Panc1 (cell line): ENCODE results near the gene MFN1.

Experiments
- POLR2AphosphoS5 ChIP-seq: IDR thresholded peaks from 2 replicates; pipeline ENCODE4 v1.6.1; 2012; ENCODE audit warnings: mild to moderate bottlenecking, low read depth, low read length, moderate library complexity
- SIN3A ChIP-seq: IDR thresholded peaks from 2 replicates; pipeline ENCODE4 v1.6.1; 2012; ENCODE audit warnings: low read depth, mild to moderate bottlenecking, low read length, moderate library complexity, borderline replicate concordance; ENCODE audit not compliant: insufficient read depth
- TCF7L2 ChIP-seq: IDR thresholded peaks from 2 replicates; pipeline ENCODE4 v1.6.1; 2011; ENCODE audit warnings: mild to moderate bottlenecking, low read depth, low read length, inconsistent platforms
- TF ChIP-seq, protein P1 (sequence below): fragments of 450-650 bp; IDR thresholded peaks from 2 replicates; pipeline ENCODE4 v1.5.1; 2017; ENCODE audit warnings: mild to moderate bottlenecking
- TF ChIP-seq, protein P2 (sequence below), 2 experiments: IDR thresholded peaks; 2 replicates each; pipeline ENCODE4 v1.6.1; 2011 to 2012; ENCODE audit warnings: low read depth in 2 of 2, control low read depth in 1 of 2, low read length in 1 of 2, mild to moderate bottlenecking in 1 of 2, moderate library complexity in 1 of 2; ENCODE audit not compliant: insufficient read depth in 1 of 2

DNA sequence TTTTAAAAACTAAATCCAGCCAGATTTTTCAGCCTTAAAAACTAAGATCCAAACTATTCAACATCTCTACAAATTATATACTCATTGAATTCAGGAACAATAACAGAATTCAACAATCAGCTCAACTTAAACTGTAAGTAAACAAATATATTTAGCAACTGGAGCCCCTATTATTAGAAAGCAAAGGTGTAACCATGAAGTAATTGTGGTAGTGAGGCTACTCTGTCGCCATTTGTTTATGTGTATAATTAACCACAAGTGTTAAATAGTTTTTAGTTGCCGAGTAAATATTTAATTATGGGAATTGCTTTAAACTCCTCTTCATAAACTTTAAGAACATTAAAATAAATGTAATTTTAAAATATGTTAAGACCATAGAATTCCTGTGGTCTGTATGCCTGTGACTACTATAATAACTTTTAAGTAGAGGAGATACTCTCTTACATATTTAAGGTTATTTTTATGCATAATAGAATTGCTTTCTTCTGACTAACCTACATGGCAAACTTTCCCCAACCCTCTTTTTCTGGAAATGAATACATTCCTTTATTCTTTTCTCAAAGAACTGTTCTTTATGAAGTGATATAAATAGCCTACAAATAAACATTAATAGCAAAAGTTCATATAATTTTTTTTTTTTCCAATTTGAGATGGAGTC, 51.2 kb downstream of the MFN1 start:
- TF ChIP-seq, protein P1, sequence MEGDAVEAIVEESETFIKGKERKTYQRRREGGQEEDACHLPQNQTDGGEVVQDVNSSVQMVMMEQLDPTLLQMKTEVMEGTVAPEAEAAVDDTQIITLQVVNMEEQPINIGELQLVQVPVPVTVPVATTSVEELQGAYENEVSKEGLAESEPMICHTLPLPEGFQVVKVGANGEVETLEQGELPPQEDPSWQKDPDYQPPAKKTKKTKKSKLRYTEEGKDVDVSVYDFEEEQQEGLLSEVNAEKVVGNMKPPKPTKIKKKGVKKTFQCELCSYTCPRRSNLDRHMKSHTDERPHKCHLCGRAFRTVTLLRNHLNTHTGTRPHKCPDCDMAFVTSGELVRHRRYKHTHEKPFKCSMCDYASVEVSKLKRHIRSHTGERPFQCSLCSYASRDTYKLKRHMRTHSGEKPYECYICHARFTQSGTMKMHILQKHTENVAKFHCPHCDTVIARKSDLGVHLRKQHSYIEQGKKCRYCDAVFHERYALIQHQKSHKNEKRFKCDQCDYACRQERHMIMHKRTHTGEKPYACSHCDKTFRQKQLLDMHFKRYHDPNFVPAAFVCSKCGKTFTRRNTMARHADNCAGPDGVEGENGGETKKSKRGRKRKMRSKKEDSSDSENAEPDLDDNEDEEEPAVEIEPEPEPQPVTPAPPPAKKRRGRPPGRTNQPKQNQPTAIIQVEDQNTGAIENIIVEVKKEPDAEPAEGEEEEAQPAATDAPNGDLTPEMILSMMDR = no peak
- no peak for TF ChIP-seq POLR2AphosphoS5
- TF ChIP-seq TCF7L2 = no peak
- TF ChIP-seq, protein P2, sequence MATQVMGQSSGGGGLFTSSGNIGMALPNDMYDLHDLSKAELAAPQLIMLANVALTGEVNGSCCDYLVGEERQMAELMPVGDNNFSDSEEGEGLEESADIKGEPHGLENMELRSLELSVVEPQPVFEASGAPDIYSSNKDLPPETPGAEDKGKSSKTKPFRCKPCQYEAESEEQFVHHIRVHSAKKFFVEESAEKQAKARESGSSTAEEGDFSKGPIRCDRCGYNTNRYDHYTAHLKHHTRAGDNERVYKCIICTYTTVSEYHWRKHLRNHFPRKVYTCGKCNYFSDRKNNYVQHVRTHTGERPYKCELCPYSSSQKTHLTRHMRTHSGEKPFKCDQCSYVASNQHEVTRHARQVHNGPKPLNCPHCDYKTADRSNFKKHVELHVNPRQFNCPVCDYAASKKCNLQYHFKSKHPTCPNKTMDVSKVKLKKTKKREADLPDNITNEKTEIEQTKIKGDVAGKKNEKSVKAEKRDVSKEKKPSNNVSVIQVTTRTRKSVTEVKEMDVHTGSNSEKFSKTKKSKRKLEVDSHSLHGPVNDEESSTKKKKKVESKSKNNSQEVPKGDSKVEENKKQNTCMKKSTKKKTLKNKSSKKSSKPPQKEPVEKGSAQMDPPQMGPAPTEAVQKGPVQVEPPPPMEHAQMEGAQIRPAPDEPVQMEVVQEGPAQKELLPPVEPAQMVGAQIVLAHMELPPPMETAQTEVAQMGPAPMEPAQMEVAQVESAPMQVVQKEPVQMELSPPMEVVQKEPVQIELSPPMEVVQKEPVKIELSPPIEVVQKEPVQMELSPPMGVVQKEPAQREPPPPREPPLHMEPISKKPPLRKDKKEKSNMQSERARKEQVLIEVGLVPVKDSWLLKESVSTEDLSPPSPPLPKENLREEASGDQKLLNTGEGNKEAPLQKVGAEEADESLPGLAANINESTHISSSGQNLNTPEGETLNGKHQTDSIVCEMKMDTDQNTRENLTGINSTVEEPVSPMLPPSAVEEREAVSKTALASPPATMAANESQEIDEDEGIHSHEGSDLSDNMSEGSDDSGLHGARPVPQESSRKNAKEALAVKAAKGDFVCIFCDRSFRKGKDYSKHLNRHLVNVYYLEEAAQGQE (IDR thresholded peaks at IDR 0.05; ENCODE audit: insufficient read depth in 1 of 2, low read depth in 2 of 2, low read length in 1 of 2) = no peak
- no peak for TF ChIP-seq SIN3A
